ENCODE results near the gene GORASP2.

The GORASP2 gene

DNA sequence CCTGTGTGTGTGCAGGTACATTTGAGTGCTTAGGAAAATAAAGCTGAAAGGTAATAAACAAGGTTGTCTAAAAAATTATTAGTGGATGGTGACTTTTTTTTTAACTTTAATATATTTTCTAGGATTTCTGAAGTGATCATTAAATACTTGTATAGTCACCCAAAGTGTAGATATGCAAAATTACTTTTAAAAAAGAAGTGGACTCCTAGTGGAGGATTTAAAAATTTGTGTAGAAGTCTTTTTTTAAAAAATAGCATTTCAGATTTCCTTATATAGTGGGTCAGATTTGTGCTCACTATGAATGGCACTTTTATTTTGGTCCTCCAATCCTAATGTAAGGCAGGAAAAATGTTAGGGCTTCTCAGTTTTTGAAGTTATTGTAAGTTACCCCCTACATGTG is 3.9 kb downstream of the GORASP2 start:
- no peak for TF ChIP-seq GATA2 (IDR thresholded peaks at IDR 0.05; ENCODE audit: low read depth, low read length)

- TF ChIP-seq GATA3 (IDR thresholded peaks at IDR 0.05; ENCODE audit: low read depth, low read length) (no peak), GATA2 (IDR thresholded peaks at IDR 0.05; ENCODE audit: low read depth, low read length) (no peak)
Observed at GRCh38 chr2:170937709-170938379, 8.8 kb downstream of the GORASP2 start.

DNA sequence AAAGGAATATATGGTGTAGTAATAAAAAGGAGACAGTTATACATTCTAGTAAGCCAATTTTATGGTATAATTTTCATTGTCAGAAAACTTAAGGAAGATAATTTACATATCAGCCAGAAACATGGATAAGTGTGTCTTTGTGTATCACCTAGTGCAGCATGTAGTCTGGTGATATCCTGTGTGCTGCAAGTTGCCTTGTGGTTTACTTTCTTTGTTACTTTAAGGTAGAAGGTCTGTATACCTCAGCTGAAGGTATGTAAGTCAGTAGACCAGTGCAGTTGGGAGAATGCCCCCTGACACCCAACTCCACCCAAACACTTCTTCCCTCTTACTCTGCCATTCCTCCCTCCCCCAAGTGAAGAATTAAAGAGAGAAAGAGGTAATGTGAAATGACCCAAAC is 11.0 kb downstream of the GORASP2 start:
- no peak for TF ChIP-seq GATA2 (IDR thresholded peaks at IDR 0.05; ENCODE audit: low read depth, low read length)
- no peak for TF ChIP-seq GATA3 (IDR thresholded peaks at IDR 0.05; ENCODE audit: low read depth, low read length)

DNA sequence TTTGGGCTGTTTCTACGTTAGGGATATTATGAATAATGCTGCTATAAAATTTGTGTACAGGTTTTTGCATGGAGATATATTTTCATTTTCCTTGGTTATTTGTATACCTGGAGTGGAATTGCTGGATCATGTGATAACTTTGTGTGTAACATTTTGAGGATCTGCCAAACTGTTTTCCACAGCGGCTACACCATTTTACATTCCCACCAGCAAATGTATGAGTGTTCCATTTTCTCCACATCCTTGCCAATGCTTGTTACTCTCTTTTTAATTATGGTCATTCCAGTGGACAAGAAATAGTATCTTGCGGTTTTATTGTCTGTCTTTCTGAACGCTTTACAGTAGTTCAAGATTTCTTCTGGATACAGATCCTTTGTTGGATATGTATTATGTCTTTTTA is 13.6 kb downstream of the GORASP2 start:
- TF ChIP-seq GATA2 (IDR thresholded peaks at IDR 0.05; ENCODE audit: low read depth, low read length) (no peak), GATA3 (IDR thresholded peaks at IDR 0.05; ENCODE audit: low read depth, low read length) (no peak)

GRCh38 chr2:170943041-170943440 is 14.0 kb downstream of the GORASP2 start:
- TF ChIP-seq GATA3 (IDR thresholded peaks at IDR 0.05; ENCODE audit: low read depth, low read length), result no peak
- TF ChIP-seq GATA2 (IDR thresholded peaks at IDR 0.05; ENCODE audit: low read depth, low read length), result no peak

- TF ChIP-seq GATA2 (IDR thresholded peaks at IDR 0.05; ENCODE audit: low read depth, low read length), result no peak
- no peak for TF ChIP-seq GATA3 (IDR thresholded peaks at IDR 0.05; ENCODE audit: low read depth, low read length)
Observed at GRCh38 chr2:170943596-170943995, 14.5 kb downstream of the GORASP2 start.

DNA sequence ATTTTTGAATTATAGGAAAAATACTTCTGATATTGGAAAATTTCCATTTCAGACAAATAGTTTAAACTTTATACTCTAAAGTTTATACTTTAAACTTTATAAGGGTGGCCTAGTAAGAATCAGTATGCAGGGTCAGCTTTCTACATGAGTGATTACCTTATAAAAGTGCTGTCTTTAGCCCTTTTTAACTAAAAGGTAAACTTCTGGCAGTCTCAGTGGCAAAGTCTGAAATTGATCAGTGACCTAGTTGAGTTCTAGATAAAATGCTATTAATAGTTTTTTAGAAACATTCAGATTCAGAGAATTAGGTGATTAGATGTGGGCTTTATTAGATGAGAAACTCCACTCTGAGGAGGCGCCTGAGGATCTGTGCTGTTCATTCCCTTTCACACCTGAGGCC is 15.5 kb downstream of the GORASP2 start:
- TF ChIP-seq GATA3 (IDR thresholded peaks at IDR 0.05; ENCODE audit: low read depth, low read length) (no peak), GATA2 (IDR thresholded peaks at IDR 0.05; ENCODE audit: low read depth, low read length) (no peak)

GRCh38 chr2:170949415-170949814 is 20.4 kb downstream of the GORASP2 start:
- TF ChIP-seq GATA2 (IDR thresholded peaks at IDR 0.05; ENCODE audit: low read depth, low read length), result peak; percentile 37; the same call in 1 of the 2 replicates
- no peak for TF ChIP-seq GATA3 (IDR thresholded peaks at IDR 0.05; ENCODE audit: low read depth, low read length)

DNA sequence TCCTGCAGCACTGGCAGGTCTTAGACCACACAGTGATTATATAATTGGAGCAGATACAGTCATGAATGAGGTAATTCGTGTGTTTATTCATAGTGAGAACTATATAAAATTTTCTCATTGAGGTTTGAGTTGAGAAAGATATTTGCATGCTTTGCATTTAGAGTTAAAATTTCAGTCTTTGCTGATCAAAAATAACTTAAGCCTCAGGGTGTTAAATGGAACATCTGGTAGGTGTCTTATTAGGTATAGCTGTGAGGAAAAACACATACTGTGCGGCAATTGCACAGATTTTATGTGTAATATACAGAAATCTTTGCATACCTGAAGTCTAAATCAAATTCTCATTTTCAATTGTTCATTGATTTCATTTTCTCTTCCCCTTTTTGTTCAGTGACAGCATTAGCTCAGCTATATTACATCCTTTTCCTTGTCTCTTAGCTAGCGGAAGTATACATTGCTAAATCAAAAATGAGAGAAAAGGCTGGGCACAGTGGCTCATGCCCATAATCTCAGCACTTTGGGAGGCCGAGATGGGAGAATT is 21.2 kb downstream of the GORASP2 start:
- TF ChIP-seq GATA3 (IDR thresholded peaks at IDR 0.05; ENCODE audit: low read depth, low read length) (no peak), GATA2 (IDR thresholded peaks at IDR 0.05; ENCODE audit: low read depth, low read length) (no peak)

DNA sequence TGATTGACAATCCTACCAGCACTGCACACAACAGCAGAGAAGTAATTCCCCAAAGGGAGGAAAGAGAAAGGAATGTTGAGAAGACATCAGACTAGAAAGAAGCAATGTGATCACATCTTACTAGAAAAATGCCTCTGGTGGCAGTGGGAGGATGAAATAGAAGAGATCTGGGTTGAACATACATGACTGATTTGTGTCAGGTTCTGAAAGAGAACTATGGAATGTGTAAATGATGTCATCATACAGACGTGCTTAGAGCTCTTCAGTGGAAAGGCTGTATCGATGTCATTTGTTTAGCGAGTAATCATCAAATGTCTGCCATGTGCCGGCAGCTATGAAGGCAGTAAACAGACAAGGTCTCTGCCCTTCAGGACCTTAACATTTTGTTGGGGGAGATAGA is 24.9 kb downstream of the GORASP2 start:
- no peak for TF ChIP-seq GATA2 (IDR thresholded peaks at IDR 0.05; ENCODE audit: low read depth, low read length)
- no peak for TF ChIP-seq GATA3 (IDR thresholded peaks at IDR 0.05; ENCODE audit: low read depth, low read length)

- no peak for TF ChIP-seq GATA3 (IDR thresholded peaks at IDR 0.05; ENCODE audit: low read depth, low read length)
- TF ChIP-seq GATA2 (IDR thresholded peaks at IDR 0.05; ENCODE audit: low read depth, low read length), result no peak
Observed at GRCh38 chr2:170963386-170963785, 34.3 kb downstream of the GORASP2 start.

- no peak for TF ChIP-seq GATA3 (IDR thresholded peaks at IDR 0.05; ENCODE audit: low read depth, low read length)
- TF ChIP-seq GATA2 (IDR thresholded peaks at IDR 0.05; ENCODE audit: low read depth, low read length), result no peak
Observed at GRCh38 chr2:170965446-170966225, 36.6 kb downstream of the GORASP2 start.

DNA sequence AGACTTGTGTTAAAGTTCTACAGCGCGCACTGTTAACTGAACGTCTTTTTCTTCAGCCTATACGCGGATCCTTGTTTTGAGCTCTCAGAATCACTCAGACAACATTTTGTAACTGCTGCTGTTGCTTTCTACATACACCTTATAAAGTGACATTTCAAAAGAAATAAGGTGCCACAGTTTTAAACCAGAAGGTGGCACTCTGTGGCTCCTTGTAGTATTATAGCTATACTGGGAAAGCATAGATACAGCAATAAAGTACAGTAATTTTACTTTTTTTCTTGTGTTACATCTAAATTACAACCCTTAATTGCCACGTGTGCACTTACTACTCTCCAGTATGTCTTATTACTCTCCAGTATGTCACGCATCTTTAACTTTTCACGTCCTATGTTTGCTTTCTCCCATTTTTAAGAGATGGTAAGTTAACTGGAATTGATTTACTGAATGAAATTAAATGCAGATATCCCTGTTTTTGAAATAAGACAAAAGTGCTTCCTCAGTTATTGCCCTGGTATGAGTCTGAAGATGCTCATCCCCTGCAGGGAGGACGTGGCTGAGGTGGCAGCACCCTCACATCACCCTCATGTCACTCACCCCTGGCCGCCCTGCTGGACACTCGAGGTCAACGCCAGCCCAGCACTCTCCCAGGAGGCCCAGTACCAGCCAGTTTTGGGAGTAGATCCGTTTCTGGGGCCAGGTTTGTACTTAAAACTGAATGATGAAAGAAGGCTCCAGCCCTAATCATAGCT is 37.8 kb downstream of the GORASP2 start:
- no peak for TF ChIP-seq GATA3 (IDR thresholded peaks at IDR 0.05; ENCODE audit: low read depth, low read length)
- TF ChIP-seq GATA2 (IDR thresholded peaks at IDR 0.05; ENCODE audit: low read depth, low read length), result no peak

DNA sequence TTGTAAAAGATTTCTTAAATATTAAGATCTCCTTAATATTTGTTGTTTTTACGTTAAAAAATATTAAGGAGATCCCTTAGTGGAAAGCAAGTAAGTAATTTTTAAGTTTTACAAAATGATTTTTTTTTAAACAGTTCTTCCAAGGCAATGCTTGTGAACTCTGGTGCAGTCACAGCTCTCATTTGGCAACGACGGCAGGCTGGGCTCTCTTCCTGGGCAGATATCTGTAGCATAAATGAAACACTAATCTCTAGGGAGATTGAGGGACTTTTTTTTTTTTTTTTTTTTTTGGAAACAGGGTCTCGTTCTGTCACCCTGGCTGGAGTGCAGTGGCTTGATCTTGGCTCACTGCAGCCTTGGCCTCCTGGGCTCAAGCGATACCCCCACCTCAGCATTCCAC is 38.5 kb downstream of the GORASP2 start:
- no peak for TF ChIP-seq GATA3 (IDR thresholded peaks at IDR 0.05; ENCODE audit: low read depth, low read length)
- TF ChIP-seq GATA2 (IDR thresholded peaks at IDR 0.05; ENCODE audit: low read depth, low read length), result no peak
